Ovary (tissue), 9 donors: ENCODE data around the gene NLGN1. TPM values are rescaled to one million over a fixed set of nuclear protein-coding genes. Genes with fewer than 3 reads are reported as not detected.

Source experiments
- DNase-seq, 5 donors: peaks; one replicate each; pipeline ENCODE4 v3.0.0-alpha.2; 2019 to 2020
- H3K27ac ChIP-seq, 2 donors: fragments of 200-600 bp; one replicate each; pipeline versions ENCODE4 v1.5.1 to v1.8.0; 2019 to 2022
- H3K27me3 ChIP-seq: fragments of 200-600 bp; one replicate; pipeline ENCODE4 v1.8.0; 2022
- H3K36me3 ChIP-seq: fragments of 200-600 bp; sonication (generic); one replicate; pipeline ENCODE4 v1.5.1; 2019
- H3K4me1 ChIP-seq: one replicate; pipeline ENCODE4 v1.8.1; 2013; ENCODE audit warnings: mild to moderate bottlenecking, moderate library complexity; ENCODE audit not compliant: insufficient read depth
- H3K4me3 ChIP-seq: fragments of 200-600 bp; sonication (generic); one replicate; pipeline ENCODE4 v1.5.1; 2017
- H3K9me3 ChIP-seq, 2 donors: fragments of 200-600 bp in 1 of 2; sonication (generic) in 1 of 2; one replicate each; pipeline versions ENCODE4 v1.5.1 to v1.8.1; 2013 to 2019; ENCODE audit warnings: mild to moderate bottlenecking in 1 of 2, moderate library complexity in 1 of 2
- CTCF ChIP-seq, 3 donors: fragments of 450-650 bp in 2 of 3; fragments of 200-600 bp in 1 of 3; IDR thresholded peaks; one replicate each; pipeline versions ENCODE4 v1.5.1 to v1.8.0; 2016 to 2022; ENCODE audit warnings: antibody characterized with exemption in 3 of 3, mild to moderate bottlenecking in 1 of 3
- EP300 ChIP-seq: sonication (generic); formaldehyde crosslinking; IDR thresholded peaks from one replicate; pipeline ENCODE4 v1.6.1; 2017; ENCODE audit warnings: antibody characterized with exemption
- POLR2A ChIP-seq: fragments of 450-650 bp; IDR thresholded peaks from one replicate; pipeline ENCODE4 v1.6.1; 2017; ENCODE audit warnings: antibody characterized with exemption, mild to moderate bottlenecking, moderate library complexity
- WGBS, 3 donors: extraction: QIAGEN DNeasy Blood & Tissue Kit in 1 of 3; methylation state at CpG; one replicate each; pipeline versions ENCODE4 v1.1.5 to v1.1.7; 2013 to 2017; 5-methylcytosine and 5-hydroxymethylcytosine counted together
- intact Hi-C, 4 donors: fragments of 100-400 bp; cut with DNase I; formaldehyde crosslinking; loops; one replicate each; pipeline versions ENCODE4 v1.11.0 to v1.15.1; 2022 to 2023
- polyA plus RNA-seq, 2 donors: library from polyadenylated mRNA; stranded (reverse); fragments of 200-250 nt in 1 of 2; fragments of 350-450 nt in 1 of 2; fragmentation: Illumina TruSeq in 1 of 2; extraction: RNeasy Lipid Tissue Mini Kit (QIAGEN cat#74804) in 1 of 2; gene quantifications; one replicate each; pipeline ENCODE4 v1.2.3, GENCODE V29; 2013 to 2014
- total RNA-seq, 7 donors: library from RNA; depleted of rRNA in 2 of 7; stranded (reverse); fragments of >200 nt in 2 of 7; fragmentation: NEBNext Ultra II Directional in 3 of 7; extraction: Animal tissue kit (Norgen Biotek cat#: 25700) in 3 of 7; gene quantifications; one replicate each; pipeline versions ENCODE4 v1.1.0 to v1.2.4, GENCODE V29; 2016 to 2023
- donor health status: DM: no; HTN: no; CAD: no; lungs with moderate emphysema.
- donor health status: DM: no; HTN: no; CAD: no.
- donor health status: Bipolar disorder and iron deficiency.
- donor health status: DM: yes; HTN: yes; CAD: no.
- donor health status: DM: no; HTN: no; CAD: no.
- donor health status: DM: yes; HTN: yes; CAD: no.

The NLGN1 gene
- total and polyA plus RNA-seq, 9 donors: 1.2 to 7.7 (median 4.6) TPM

GRCh38 chr3:173547070-173547469 lies 149.5 kb downstream of the NLGN1 start:
- DNase-seq: no peak
- Histone ChIP-seq H3K4me1 (no peaks in the 10 kb centered on the region), H3K4me3 (no peak overlapping the region), H3K27ac (no peak overlapping the region), H3K9me3 (no peaks in the 10 kb centered on the region), H3K27me3 (no peaks in the 10 kb centered on the region), H3K36me3 (no peaks in the 10 kb centered on the region)
- TF ChIP-seq POLR2A (no peak), CTCF (IDR thresholded peaks at IDR 0.05) (no peak), EP300 (no peak)
- intact Hi-C loops: no loop called here
- 69 to 84% (median 77%) methylated on average over 6 of the region's 6 CpGs for WGBS, 3 donors

- H3K27ac ChIP-seq: no peak overlapping the region
- no peaks in the 10 kb centered on the region for H3K36me3 ChIP-seq
- intact Hi-C loops: no loop called here
- 49 to 72% (median 70%) methylated on average over 2 of the region's 2 CpGs for WGBS, 3 donors
- no peak overlapping the region for H3K4me3 ChIP-seq
- H3K4me1 ChIP-seq: no peaks in the 10 kb centered on the region
- H3K9me3 ChIP-seq: no peaks in the 10 kb centered on the region
- H3K27me3 ChIP-seq: no peaks in the 10 kb centered on the region
- no peak for DNase-seq
- TF ChIP-seq POLR2A (no peak), EP300 (no peak), CTCF (IDR thresholded peaks at IDR 0.05) (no peak)
Observed at GRCh38 chr3:173548261-173548660, 150.7 kb downstream of the NLGN1 start.

GRCh38 chr3:173552526-173552925 lies 155.0 kb downstream of the NLGN1 start:
- DNase-seq: no peak
- no peaks in the 10 kb centered on the region for H3K9me3 ChIP-seq
- no peaks in the 10 kb centered on the region for H3K27me3 ChIP-seq
- no peaks in the 10 kb centered on the region for H3K36me3 ChIP-seq
- H3K4me1 ChIP-seq: no peaks in the 10 kb centered on the region
- intact Hi-C loops: no loop called here
- H3K4me3 ChIP-seq: no peak overlapping the region
- 38 to 48% (median 47%) methylated on average over 4 of the region's 4 CpGs for WGBS, 3 donors
- no peak overlapping the region for H3K27ac ChIP-seq
- TF ChIP-seq POLR2A (no peak), CTCF (IDR thresholded peaks at IDR 0.05) (no peak), EP300 (no peak)

- Histone ChIP-seq H3K27ac (no peak overlapping the region), H3K9me3 (no peaks in the 10 kb centered on the region), H3K4me3 (no peak overlapping the region), H3K36me3 (no peaks in the 10 kb centered on the region), H3K27me3 (no peaks in the 10 kb centered on the region), H3K4me1 (no peaks in the 10 kb centered on the region)
- intact Hi-C loops: no loop called here
- TF ChIP-seq POLR2A: no peak
- peak in 2 of 3 donors; percentile 13 to 25 for TF ChIP-seq CTCF (IDR thresholded peaks at IDR 0.05)
- no peak for TF ChIP-seq EP300
- DNase-seq: no peak
- WGBS, 3 donors: 10 to 14% (median 12%) methylated on average over 3 of the region's 3 CpGs
Observed at GRCh38 chr3:173553635-173554280, 156.2 kb downstream of the NLGN1 start.
